Middle frontal gyrus (tissue), 1 donor: ENCODE data around the gene PRSS27.
"Not testable (repeated sequence)": the region's sequence is repeated elsewhere in the genome, so short reads cannot be mapped to it uniquely, and the experiment has no call there.

Experiments
- DNase-seq: peaks from one replicate; pipeline ENCODE4 v3.0.0-alpha.2; 2015; ENCODE audit warnings: low spot score; ENCODE audit errors: extremely low spot score

The PRSS27 gene

DNA sequence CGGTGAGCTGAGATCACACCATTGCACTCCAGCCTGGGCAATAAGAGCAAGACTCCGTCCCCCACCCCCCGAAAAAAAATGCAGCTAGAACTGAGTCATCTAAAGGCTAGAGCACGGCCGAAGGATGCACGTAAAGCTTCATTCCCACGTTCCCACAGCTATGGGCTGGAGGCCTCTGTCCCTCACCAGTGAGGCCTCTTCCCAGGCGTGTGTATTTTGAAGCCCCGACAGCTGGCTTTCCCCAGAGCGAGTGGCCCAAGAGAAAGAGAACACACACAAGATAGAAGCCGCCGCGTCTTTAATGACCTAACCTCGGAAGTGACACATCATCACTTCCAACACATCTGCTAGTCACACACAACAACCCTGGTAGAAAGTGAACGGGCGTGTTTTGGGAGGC, 44.3 kb downstream of the PRSS27 start:
- DNase-seq: no peak

DNA sequence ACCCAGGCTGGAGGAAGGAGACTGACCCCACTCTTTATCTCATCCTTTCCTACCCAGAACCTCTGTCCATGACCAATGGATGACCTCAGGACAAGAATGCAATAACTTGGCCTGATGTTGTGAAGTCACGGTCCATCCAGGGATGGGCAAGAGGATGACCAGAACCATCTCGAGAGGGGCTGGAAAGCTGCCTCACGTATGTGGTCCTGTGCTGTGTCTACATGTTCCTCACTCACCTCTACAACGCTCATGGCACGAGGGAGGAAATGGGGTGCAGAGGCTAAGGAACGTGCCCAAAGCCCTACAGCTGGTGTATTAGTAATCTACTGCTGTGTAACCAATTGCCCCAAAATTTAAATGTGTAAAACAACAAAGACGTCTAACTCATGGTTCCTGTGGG, 45.0 kb downstream of the PRSS27 start:
- no peak for DNase-seq

DNA sequence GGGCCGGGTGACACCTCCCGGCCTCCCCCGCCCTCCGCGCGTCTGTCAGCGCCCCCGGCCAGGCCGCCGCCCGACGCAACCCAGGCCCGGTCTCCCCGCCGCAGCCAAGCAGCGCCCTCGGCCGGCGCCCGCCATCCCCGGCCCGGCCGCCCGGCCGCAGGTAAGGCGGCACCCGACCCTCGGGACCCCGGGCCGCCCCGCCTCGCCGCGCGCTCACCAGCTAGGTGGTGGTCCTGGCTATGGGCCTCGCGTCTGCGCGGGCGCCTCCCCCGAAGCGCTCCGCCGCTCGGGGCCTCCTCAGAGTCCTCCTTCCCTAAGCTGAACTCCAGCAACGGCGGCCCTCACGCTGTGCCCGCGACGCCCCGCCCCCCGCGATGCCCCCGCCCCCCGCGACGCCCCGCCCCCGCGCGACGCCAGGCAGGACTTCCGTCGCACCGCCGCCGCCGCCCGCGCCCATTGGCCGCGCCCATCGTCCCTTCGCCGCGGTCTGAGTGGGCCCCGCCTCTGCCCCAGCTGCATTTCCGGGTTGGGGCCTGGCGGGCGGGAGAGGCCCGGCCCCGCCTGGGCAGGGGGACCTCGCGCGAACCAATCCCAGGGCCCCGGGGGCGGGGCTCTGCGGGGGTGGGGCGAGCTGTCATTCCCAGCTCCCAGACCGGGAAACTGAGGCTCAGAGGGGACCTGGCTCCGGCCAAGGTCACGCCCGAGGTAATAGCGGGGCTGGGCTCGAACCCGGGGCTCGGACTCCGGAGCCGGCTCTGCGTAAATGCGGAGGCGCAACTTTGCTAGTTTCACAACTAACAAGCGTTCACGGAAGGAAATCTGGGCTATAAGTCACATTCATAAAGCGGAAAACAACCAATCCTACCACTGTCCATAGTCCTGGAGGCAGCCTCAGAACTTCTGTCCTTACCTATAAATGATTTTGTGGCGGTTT, 46.7 kb downstream of the PRSS27 start:
- peak; percentile 91 for DNase-seq

DNA sequence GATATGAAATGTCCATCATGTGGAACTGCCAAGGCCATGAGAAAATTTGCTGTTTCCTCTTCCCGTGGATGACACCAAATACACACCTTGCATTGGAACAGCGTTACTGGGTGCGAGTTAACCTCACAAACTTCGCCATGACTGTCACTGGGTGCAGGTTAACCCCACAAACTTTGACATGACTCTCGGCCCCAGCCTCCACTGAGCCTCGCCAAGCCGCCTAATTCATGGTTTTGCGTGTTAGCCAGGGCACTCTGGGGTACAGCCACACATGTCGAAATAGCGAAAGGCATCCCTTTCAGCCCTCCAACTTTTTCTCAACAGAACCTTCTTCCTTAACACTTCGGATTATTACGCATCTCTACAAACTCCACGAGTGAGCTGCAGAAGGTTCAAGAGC, 48.3 kb downstream of the PRSS27 start:
- no peak for DNase-seq

DNA sequence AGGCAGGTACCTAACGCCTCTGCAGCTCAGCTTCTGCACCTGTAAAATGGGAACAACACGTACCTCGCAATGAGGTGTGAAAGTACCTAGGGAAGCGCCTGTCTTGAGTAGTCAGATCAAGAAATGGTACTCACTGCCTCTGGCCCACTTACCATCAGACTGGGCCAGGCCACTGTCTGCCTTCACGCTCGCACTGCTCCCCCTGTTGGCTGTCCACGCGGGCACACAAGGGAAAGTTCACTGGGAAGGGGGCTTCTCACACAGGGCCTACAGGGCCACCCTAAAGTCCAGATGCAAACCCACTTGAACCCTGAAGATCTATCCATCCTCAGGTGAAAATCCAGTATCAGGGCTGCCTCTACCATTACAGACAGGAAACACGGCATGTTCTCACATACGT, 48.8 kb downstream of the PRSS27 start:
- DNase-seq: not testable (repeated sequence)

DNA sequence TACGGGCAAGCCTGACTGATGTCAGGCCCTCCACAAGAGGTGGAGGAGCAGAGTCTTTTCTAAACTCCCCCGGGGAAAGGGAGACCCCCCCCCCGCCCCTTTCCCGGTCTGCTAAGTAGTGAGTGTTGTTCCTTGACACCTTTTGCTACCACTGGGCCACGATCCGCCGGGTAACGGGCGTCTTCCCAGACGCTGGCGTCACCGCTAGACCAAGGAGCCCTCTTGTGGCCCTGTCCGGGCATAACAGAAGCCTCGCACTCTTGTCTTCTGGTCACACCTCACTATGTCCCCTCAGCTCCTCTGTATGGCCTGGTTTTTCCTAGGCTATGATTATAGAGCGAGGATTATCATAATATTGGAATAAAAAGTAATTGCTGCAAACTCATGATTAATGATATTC, 50.0 kb downstream of the PRSS27 start:
- not testable (repeated sequence) for DNase-seq

DNA sequence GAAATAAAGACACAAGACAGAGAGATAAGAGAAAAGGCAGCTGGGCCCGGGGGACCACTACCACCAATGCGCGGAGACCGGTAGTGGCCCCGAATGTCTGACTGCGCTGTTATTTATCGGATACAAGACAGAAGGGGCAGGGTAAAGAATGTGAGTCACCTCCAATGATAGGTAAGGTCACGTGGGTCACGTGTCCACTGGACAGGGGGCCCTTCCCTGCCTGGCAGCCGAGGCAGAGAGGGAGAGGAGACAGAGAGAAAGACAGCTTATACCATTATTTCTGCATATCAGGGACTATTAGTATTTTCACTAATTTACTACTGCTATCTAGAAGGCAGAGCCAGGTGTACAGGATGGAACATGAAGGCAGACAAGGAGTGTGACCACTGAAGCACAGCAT, 50.4 kb downstream of the PRSS27 start:
- DNase-seq: not testable (repeated sequence)

DNA sequence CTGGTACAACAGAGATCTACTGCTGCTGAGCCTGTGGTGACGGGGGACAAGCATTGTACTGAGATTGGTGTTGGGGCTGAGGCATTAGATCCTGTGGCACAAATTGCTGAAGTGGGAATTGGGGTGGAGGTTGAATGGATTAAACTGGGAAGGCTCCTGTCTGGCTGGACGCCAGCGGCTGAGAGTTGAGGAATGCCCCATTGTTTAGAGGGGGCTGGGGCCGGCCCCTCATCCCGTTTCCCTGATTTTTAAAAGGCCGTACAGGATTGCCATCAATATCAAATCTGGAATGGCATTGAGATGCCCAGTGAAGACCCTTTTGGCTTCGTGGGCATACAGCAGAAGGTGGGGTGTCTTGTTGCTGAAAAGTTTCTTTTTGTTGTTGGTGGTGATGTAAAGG, 53.4 kb downstream of the PRSS27 start:
- not testable (repeated sequence) for DNase-seq

DNA sequence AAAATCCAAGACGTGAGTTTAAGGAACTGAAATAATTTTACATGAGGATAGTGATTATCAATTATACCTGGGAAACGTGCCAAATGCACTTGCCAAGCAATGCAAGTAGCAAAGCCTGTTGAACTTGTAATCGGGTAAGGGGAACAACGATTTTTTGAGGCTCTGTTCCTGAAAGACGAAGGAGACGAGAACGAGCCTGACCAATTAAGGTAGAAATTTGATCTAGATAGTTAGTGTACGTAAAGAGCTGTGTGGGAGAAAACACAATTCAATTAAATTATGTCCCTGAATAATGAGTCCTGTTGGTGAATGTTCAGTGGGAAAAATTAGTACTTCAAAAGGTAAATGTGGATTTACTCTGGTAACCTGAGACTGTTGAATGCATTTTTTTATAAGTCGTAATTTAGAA, 55.4 kb downstream of the PRSS27 start:
- no peak for DNase-seq

DNA sequence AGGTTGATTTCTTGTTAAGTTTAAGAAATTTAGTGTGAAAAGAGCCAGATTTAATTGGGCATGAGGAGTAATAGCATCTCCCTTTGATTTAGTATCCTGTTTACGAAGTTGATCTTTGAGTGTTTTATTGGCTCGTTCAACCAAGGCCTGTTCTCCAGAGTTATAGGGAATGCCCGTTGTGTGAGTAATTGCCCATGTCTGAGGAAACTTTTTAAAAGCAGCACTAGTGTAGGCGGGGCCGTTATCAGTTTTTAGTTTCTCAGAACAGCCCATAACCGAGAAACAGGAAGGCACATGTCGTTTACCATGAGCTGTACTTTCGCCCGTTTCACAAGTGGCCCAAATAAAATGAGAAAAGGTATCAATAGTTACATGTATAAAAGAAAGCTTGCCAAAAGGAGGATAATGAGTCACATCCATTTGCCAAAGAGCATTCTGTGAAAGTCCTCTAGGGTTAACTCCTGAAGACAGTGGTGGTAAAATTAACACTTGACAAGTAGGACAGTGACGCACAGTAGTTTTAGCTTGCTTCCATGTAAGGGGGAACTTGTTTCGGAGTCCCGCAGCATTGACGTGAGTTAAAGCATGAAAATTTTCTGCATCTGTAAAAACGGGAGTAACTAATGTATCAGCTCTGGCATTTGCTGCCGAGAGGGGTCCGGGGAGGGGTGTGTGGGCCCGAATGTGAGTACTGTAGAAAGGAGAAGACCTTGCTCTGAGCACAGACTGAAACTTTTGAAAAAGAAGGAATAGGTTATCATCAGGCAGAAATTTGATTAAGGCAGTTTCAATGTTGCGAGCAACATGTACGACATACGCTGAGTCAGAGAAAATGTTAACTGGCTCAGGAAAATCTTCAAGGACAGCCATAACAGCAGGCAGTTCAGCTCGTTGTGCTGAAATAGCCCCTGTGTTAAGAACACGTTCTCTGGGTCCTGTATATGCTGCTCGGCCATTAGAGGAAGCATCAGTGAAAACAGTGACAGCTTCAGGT, 56.2 kb downstream of the PRSS27 start:
- no peak for DNase-seq
